Right cardiac atrium (tissue), 5 donors: Measurements from ENCODE around the gene RAB9A. TPM values are rescaled to one million over a fixed set of nuclear protein-coding genes. Genes with fewer than 3 reads are reported as not detected.
A peak's percentile ranks its signal among the peaks of the same experiment; 100 is the strongest.
"Not testable (repeated sequence)": the region's sequence is repeated elsewhere in the genome, so short reads cannot be mapped to it uniquely, and the experiment has no call there.

ENCODE experiments used
- ATAC-seq, 2 donors: fragments of 200-7000 bp; cut with Tn5 transposase; one replicate each; pipeline versions ENCODE4 v1.8.0 to v1.9.1; 2020; ENCODE audit warnings: moderate library complexity in 2 of 2, mild to moderate bottlenecking in 1 of 2
- DNase-seq, 3 donors: peaks; one replicate each; pipeline ENCODE4 v3.0.0-alpha.2; 2020
- H3K27ac ChIP-seq: one replicate; pipeline ENCODE4 v1.5.1; 2013; ENCODE audit warnings: mild to moderate bottlenecking, low read length, control low read depth, moderate library complexity
- H3K27me3 ChIP-seq: one replicate; pipeline ENCODE4 v1.6.1; 2013; ENCODE audit not compliant: control insufficient read depth, insufficient read depth
- H3K4me1 ChIP-seq: one replicate; pipeline ENCODE4 v1.6.1; 2013; ENCODE audit warnings: low read length; ENCODE audit not compliant: control insufficient read depth, insufficient read depth
- H3K4me3 ChIP-seq: one replicate; pipeline ENCODE4 v1.5.1; 2013; ENCODE audit warnings: low read length, control low read depth
- H3K9me3 ChIP-seq: one replicate; pipeline ENCODE4 v1.6.1; 2013; ENCODE audit warnings: low read length; ENCODE audit not compliant: control insufficient read depth
- WGBS: extraction: QIAGEN DNeasy Blood & Tissue Kit; methylation state at CpG from one replicate; pipeline ENCODE4 v1.1.7; 2013; 5-methylcytosine and 5-hydroxymethylcytosine counted together
- intact Hi-C, 4 donors: fragments of 100-400 bp; cut with DNase I; formaldehyde crosslinking; loops; one replicate each; pipeline versions ENCODE4 v1.11.0 to v1.14.0; 2022 to 2023
- polyA plus RNA-seq: library from polyadenylated mRNA; stranded (reverse); fragments of 200-250 nt; gene quantifications from one replicate; pipeline ENCODE4 v1.2.3, GENCODE V29; 2013
- total RNA-seq, 4 donors: library from RNA; stranded (reverse); fragmentation: NEBNext Ultra II Directional; extraction: Animal tissue kit (Norgen Biotek cat#: 25700); gene quantifications; one replicate each; pipeline ENCODE4 v1.2.1, GENCODE V29; 2021
- donor health status: healthy with polysubstance abuse.
- donor health status: DM: no; HTN: yes; CAD: no.
- donor health status: DM: no; HTN: no; CAD: no.
- donor health status: DM: no; HTN: yes; CAD: no; lungs with severe emphysema.
- donor health status: DM: yes; HTN: yes; CAD: no.

Gene RAB9A
- total and polyA plus RNA-seq, 5 donors = 18.5 to 20.6 (median 19.4) TPM

DNA sequence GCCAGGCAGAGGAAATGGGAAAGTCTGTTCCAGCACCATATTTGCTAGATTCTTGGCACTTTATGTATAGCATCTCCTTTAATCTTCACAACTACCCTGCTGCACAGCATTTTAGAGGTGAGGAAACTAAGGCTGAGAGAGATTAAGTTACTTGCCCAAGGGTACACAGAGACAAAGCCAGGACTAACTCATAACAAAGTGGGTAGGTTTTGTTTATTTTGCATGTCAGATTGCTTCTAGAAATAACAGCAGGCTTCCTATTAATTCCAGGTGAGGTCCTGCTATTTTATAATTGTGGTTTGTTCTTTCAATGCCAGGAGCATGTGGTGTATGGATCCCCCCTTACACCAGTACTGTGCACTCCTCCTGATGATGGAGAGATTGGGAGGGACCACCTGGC lies 21.0 kb upstream of the RAB9A start:
- Histone ChIP-seq H3K27me3 (no peaks in the 10 kb centered on the region), H3K9me3 (no peaks in the 10 kb centered on the region), H3K4me3 (no peak overlapping the region), H3K27ac (no peak overlapping the region), H3K4me1 (no peaks in the 10 kb centered on the region)
- intact Hi-C loops = loop anchor here in 1 of 4 donors (10.0 kb wide), 1 partner anchor 67 kb away; the partner anchor contains the start of genes OFD1 and TRAPPC2
- no peak for ATAC-seq
- no peak for DNase-seq

DNA sequence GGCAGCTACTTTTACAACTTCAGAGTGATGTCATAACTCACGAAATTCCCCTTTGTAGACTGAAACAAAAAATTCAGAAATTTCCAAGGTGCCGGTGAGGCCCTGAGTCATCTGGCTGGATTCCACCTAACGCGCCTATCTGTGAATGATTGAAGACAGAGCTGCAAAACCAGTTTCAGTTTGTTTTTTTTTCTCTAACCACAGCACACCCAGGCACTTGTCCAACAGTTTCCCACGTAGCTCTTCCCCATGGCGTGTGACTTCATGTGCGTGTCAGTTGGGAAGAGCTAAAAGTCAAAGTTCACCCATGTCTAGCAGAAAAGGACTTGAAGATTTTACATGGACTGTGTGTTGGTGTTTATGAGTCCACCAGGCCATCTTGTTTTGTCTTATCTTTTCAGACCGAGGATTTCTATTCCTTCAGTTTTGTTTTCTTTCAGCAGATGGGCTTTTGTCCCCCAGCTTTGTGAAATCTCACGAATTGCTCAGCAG lies 19.6 kb upstream of the RAB9A start:
- peak; percentile 70 to 80 for ATAC-seq
- WGBS = 22% methylated on average over 9 of the region's 9 CpGs

DNA sequence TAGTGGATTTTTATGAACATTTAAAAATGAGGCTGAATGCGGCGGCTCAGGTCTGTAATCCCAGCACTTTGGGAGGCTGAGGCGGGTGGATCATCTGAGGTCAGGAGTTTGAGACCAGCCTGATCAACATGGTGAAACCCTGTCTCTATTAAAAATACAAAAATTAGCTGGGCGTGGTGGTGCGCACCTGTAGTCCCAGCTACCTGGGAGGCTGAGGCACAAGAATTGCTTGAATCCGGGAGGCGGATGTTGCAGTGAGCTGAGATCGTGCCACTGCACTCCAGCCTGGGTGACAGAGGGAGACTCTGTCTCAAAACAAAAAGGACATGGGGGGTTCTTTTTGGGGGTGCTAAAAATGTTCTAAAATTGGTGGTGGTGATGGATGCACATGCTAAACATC lies 19.2 kb upstream of the RAB9A start:
- ATAC-seq, H3K9me3 ChIP-seq, H3K4me1 ChIP-seq, DNase-seq, H3K27ac ChIP-seq, H3K4me3 ChIP-seq, H3K27me3 ChIP-seq: not testable (repeated sequence)
- 96% methylated on average over 8 of the region's 8 CpGs for WGBS
- intact Hi-C loops = loop anchor here in 1 of 4 donors (10.0 kb wide), 1 partner anchor 65 kb away; the partner anchor contains the start of genes OFD1 and TRAPPC2

More for the DNA sequence above, 19.6 kb upstream of the RAB9A start:
- no peak overlapping the region for H3K27ac ChIP-seq
- H3K4me3 ChIP-seq = no peak overlapping the region
- no peaks in the 10 kb centered on the region for H3K9me3 ChIP-seq
- intact Hi-C loops = loop anchor here in 1 of 4 donors (10.0 kb wide), 1 partner anchor 66 kb away; the partner anchor contains the start of genes OFD1 and TRAPPC2
- no peaks in the 10 kb centered on the region for H3K4me1 ChIP-seq
- H3K27me3 ChIP-seq = no peaks in the 10 kb centered on the region
- DNase-seq = peak; percentile 57 to 73 (median 59)

DNA sequence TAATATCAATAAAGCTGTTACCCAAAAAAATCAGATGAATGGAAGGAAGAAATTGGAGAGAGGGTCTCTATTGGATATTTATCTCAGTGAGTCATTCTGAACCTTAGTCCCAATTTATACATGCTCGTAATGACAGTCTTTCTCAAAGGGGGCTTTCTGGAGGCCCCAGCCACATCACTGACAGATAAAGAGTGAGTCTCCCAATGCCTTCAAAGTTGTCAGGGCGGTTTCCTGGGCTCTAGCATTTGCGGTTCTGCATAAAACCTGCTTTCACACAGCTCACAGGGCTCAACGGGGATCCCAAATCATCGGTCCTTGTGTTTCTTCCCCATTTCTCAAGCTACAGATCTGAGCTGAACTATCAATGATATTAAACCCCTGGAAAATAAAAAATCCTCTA lies 18.7 kb upstream of the RAB9A start:
- Histone ChIP-seq H3K27ac (no peak overlapping the region), H3K4me3 (no peak overlapping the region), H3K27me3 (no peaks in the 10 kb centered on the region), H3K4me1 (no peaks in the 10 kb centered on the region), H3K9me3 (no peaks in the 10 kb centered on the region)
- ATAC-seq (no peak), DNase-seq (no peak)
- WGBS = 95% methylated on average over 5 of the region's 5 CpGs
- intact Hi-C loops = no loop called here

DNA sequence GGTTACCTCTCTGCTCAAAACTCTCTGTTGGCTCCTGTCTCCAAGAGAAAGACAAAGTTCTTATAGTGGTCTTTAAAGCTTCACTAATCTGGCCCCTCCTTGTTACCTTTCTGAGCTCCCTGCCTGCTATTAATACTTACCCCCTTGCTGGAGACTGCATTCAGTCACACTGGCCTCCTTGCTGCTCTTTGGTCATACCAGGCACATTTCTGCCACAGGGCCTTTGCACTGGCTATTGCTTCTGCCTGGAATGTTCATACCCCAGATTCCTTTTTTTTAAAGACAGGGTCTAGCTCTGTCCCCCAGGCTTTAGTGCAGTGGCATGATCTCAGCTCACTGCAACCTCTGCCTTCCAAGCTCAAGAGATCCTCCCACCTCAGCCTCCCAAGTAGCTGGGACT lies 15.9 kb upstream of the RAB9A start:
- no peak overlapping the region for H3K27ac ChIP-seq
- no peaks in the 10 kb centered on the region for H3K27me3 ChIP-seq
- no peak overlapping the region for H3K4me3 ChIP-seq
- no peak for ATAC-seq
- H3K4me1 ChIP-seq = no peaks in the 10 kb centered on the region
- intact Hi-C loops = no loop called here
- no peak for DNase-seq
- no peaks in the 10 kb centered on the region for H3K9me3 ChIP-seq

DNA sequence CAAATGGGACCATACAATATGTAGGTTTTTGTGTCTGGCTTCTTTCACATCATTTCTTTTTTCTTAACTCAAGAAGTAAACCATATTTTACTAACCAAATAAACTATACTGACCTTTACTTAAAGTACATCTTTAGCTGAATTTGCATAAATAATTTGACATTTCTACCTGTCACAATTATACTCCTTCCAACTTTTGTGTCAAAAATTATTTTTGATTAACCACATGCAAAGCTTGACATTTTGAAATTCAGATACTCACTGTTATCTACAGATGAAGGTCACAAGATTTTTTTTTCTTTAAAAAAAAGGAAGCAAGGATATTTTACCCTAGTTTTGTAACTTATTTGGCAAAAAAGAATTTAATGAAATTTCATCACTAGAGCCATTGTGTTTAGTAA lies 12.0 kb upstream of the RAB9A start:
- Histone ChIP-seq H3K4me1 (no peaks in the 10 kb centered on the region), H3K9me3 (no peaks in the 10 kb centered on the region), H3K4me3 (no peak overlapping the region), H3K27ac (no peak overlapping the region), H3K27me3 (no peaks in the 10 kb centered on the region)
- no peak for ATAC-seq
- intact Hi-C loops = no loop called here
- no peak for DNase-seq

DNA sequence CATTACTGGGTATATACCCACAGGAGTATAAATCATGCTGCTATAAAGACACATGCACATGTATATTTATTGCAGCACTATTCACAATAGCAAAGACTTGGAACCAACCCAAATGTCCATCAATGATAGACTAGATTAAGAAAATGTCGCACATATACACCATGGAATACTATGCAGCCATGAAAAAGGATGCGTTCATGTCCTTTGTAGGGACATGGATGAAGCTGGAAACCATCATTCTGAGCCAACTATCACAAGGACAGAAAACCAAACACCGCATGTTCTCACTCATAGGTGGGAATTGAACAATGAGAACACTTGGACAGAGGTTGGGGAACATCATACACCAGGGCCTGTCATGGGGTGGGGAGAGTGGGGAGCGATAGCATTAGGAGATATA lies 9.2 kb upstream of the RAB9A start:
- H3K9me3 ChIP-seq, H3K4me3 ChIP-seq, H3K27ac ChIP-seq, H3K27me3 ChIP-seq, H3K4me1 ChIP-seq, intact Hi-C loops, ATAC-seq, DNase-seq: not testable (repeated sequence)
- WGBS = 99% methylated on average over 3 of the region's 4 CpGs

DNA sequence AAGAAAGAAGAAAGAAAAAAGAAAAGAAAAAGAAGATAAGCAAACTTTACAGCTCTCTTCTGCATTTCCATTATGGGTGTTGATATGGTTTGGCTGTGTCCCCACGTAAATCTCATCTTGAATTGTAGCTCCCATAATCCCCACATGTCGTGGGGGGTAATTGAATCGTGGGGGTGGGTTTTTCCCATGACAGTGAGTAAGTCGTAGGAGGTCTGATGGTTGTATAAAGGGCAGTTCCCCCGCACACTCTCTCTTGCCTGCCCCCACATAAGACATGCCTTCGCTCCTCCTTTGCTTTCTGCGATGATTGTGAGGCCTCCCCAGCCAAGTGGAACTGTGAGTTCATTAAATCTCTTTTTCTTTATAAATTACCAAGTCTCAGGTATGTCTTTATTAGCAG lies 7.3 kb upstream of the RAB9A start:
- intact Hi-C loops = no loop called here
- ATAC-seq = no peak
- no peaks in the 10 kb centered on the region for H3K27me3 ChIP-seq
- H3K9me3 ChIP-seq = no peaks in the 10 kb centered on the region
- no peak overlapping the region for H3K4me3 ChIP-seq
- no peak for DNase-seq
- WGBS = 91% methylated on average over 7 of the region's 7 CpGs
- no peaks in the 10 kb centered on the region for H3K4me1 ChIP-seq
- H3K27ac ChIP-seq = no peak overlapping the region

DNA sequence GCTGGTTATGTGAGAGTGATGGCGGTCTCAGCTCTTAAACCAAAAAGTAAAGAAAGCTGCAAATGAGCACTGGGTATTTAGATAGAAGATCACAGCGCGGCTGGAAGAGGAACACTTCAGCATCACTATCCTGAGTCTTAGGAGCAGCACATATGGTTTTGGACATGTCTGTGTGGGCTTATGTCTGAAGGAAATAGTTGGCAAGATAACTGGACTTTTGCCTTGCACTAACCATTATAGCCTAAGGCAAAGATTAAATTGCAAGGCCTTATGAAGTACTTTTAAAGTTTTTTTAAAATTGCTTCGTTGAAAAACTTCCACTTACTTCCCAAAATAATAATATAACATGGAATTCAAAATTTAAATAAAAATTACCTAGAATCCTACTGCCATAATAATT lies 4.6 kb upstream of the RAB9A start:
- Histone ChIP-seq H3K9me3 (no peaks in the 10 kb centered on the region), H3K4me1 (no peaks in the 10 kb centered on the region), H3K4me3 (no peak overlapping the region), H3K27ac (no peak overlapping the region), H3K27me3 (no peaks in the 10 kb centered on the region)
- no peak for DNase-seq
- intact Hi-C loops = no loop called here
- WGBS = 85% methylated on average over 4 of the region's 4 CpGs
- ATAC-seq = no peak

DNA sequence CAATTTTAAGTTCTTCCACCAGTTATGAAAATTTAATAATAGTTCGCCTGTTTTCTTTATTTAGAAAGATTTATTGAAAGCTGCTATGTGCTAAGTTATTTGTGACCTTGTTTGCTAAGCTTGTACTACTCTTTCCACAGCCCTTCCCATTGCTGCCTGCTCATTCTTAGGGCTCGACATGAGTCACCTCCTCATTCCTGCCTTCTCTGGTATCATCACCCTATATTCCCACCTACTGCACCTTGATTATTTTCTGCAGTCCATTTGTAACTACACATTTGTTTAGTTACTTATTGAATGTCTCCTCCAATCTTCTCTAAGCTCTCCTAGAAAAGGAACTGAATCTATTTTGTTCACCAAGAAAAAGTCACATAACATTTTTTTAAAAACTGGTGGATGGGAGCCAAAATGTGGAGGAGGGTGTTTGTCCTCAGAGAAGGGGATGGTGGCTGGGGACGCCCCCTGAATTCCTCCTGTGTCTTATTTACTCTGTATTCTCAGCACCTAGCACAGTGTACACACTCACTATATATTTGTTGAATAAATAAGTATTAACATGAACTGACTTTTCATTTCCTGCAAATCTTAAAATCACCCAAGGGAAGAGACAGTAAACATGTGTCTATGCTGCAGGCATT lies 3.7 kb upstream of the RAB9A start:
- DNase-seq = no peak
- WGBS = 46% methylated on average over 3 of the region's 3 CpGs
- intact Hi-C loops = no loop called here
- Histone ChIP-seq H3K4me1 (no peaks in the 10 kb centered on the region), H3K9me3 (no peaks in the 10 kb centered on the region), H3K27ac (no peak overlapping the region), H3K4me3 (no peak overlapping the region), H3K27me3 (no peaks in the 10 kb centered on the region)
- ATAC-seq = no peak

DNA sequence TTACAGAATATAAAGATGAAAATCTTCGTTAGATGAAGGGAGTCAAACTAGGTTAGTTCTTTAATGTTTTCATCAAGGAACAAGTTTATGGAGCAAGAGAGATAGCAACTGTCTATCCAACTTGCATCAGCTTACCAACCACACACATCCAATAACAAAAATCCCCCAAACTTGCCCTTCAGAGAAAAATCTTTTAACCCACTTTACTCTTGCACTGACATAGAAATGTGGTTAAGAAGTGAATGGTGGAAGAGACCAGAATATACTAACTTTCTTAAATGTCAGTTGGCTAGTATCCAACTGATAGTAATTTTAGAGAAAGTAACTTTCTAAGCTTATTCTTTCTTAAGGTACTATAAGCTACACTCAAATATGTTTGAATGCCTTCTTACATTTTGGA lies 1.7 kb upstream of the RAB9A start:
- intact Hi-C loops = no loop called here
- no peaks in the 10 kb centered on the region for H3K4me1 ChIP-seq
- H3K27me3 ChIP-seq = no peaks in the 10 kb centered on the region
- no peaks in the 10 kb centered on the region for H3K9me3 ChIP-seq
- DNase-seq (no peak), ATAC-seq (no peak)
- 79% methylated on average over 1 of the region's 1 CpG for WGBS
- H3K27ac ChIP-seq = no peak overlapping the region
- H3K4me3 ChIP-seq = no peak overlapping the region
